Pancreas (tissue), 10 donors: Measurements from ENCODE around the gene UVRAG. TPM values are rescaled to one million over a fixed set of nuclear protein-coding genes. Genes with fewer than 3 reads are reported as not detected.

Experiments used
- ATAC-seq, 4 donors: fragments of 200-7000 bp; cut with Tn5 transposase; one replicate each; pipeline versions ENCODE4 v1.8.0 to v1.9.1; 2020; ENCODE audit warnings: mild to moderate bottlenecking in 4 of 4, moderate library complexity in 4 of 4
- DNase-seq, 6 donors: peaks; one replicate each; pipeline ENCODE4 v3.0.0-alpha.2; 2020
- FAIRE-seq: peaks from 2 replicates; lab custom pipeline; 2012; peaks lifted over from hg19 to GRCh38; lab: Jason Lieb, UNC
- H3K27ac ChIP-seq, 4 donors: fragments of 200-600 bp; sonication (generic); 1 replicate in 3 of 4; 2 replicates in 1 of 4; pipeline versions ENCODE4 v1.5.0 to v1.8.0; 2020
- H3K27me3 ChIP-seq, 4 donors: fragments of 200-600 bp; one replicate each; pipeline ENCODE4 v1.8.0; 2021
- H3K36me3 ChIP-seq, 3 donors: fragments of 200-600 bp; sonication (generic) in 1 of 3; one replicate each; pipeline versions ENCODE4 v1.5.0 to v1.8.0; 2020 to 2021
- H3K4me1 ChIP-seq, 3 donors: fragments of 200-600 bp; one replicate each; pipeline ENCODE4 v1.8.0; 2021
- H3K4me3 ChIP-seq, 4 donors: fragments of 200-600 bp; sonication (generic) in 2 of 4; one replicate each; pipeline versions ENCODE4 v1.5.0 to v1.8.0; 2020 to 2021
- H3K9me3 ChIP-seq, 4 donors: fragments of 200-600 bp; one replicate each; pipeline ENCODE4 v1.8.0; 2021
- CTCF ChIP-seq, 4 donors: fragments of 200-600 bp; sonication (generic) in 3 of 4; IDR thresholded peaks; one replicate each; pipeline versions ENCODE4 v1.5.0 to v1.8.0; 2021; ENCODE audit warnings: antibody characterized with exemption in 4 of 4
- WGBS, 2 donors: extraction: QIAGEN DNeasy Blood & Tissue Kit; methylation state at CpG; one replicate each; pipeline ENCODE4 v1.1.7; 2013; 5-methylcytosine and 5-hydroxymethylcytosine counted together
- intact Hi-C, 3 donors: fragments of 100-400 bp; cut with DNase I; formaldehyde crosslinking; loops; one replicate each; pipeline versions ENCODE4 v1.11.1 to v1.14.2; 2022
- polyA plus RNA-seq, 2 donors: library from polyadenylated mRNA; stranded (reverse); fragments of 200-250 nt; gene quantifications; one replicate each; pipeline ENCODE4 v1.2.3, GENCODE V29; 2013
- total RNA-seq, 6 donors: library from RNA; stranded (reverse); fragmentation: NEBNext Ultra II Directional in 4 of 6; extraction: Animal tissue kit (Norgen Biotek cat#: 25700) in 4 of 6; gene quantifications; one replicate each; pipeline versions ENCODE4 v1.2.1 to v1.2.4, GENCODE V29; 2021 to 2023
- donor health status: healthy with polysubstance abuse.
- donor health status: DM: no; HTN: no; CAD: no; lungs with moderate emphysema.
- donor health status: DM: no; HTN: no; CAD: no.
- donor health status: control.
- donor health status: control.
- donor health status: Bipolar disorder and iron deficiency.
- donor health status: DM: yes; HTN: yes; CAD: no.
- donor health status: DM: no; HTN: no; CAD: no.
- donor health status: DM: no; HTN: no; CAD: no.
- donor health status: DM: yes; HTN: yes; CAD: no.

The UVRAG gene
- total and polyA plus RNA-seq, 8 donors = 3.3 to 17.2 (median 7.6) TPM

- Histone ChIP-seq H3K27me3 (no peaks in the 10 kb centered on the region), H3K27ac (no peak overlapping the region), H3K9me3 (no peaks in the 10 kb centered on the region), H3K4me3 (no peak overlapping the region), H3K4me1 (peaks cover 0 to 33% (median 9%) of the 10 kb centered on the region in 3 donors), H3K36me3 (no peaks in the 10 kb centered on the region)
- no peak for TF ChIP-seq CTCF (IDR thresholded peaks at IDR 0.05)
- DNase-seq (no peak), FAIRE-seq (no peak), ATAC-seq (no peak)
- intact Hi-C loops = no loop called here
- WGBS, 2 donors = 90 to 94% methylated on average over 1 of the region's 1 CpG
Measured at GRCh38 chr11:75945446-75945845, 130.4 kb downstream of the UVRAG start.

GRCh38 chr11:75945947-75946346 is 130.9 kb downstream of the UVRAG start:
- DNase-seq = no peak
- no peak for TF ChIP-seq CTCF (IDR thresholded peaks at IDR 0.05)
- Histone ChIP-seq H3K27me3 (no peaks in the 10 kb centered on the region), H3K27ac (peak overlapping the region in 1 of 4 donors; percentile 26), H3K36me3 (no peaks in the 10 kb centered on the region), H3K4me1 (peaks cover 0 to 33% (median 9%) of the 10 kb centered on the region in 3 donors), H3K4me3 (no peak overlapping the region), H3K9me3 (no peaks in the 10 kb centered on the region)
- no peak for FAIRE-seq
- 70 to 72% methylated on average over 2 of the region's 2 CpGs for WGBS, 2 donors
- no peak for ATAC-seq
- intact Hi-C loops = no loop called here

- no peak for FAIRE-seq
- no peak overlapping the region for H3K4me3 ChIP-seq
Measured at GRCh38 chr11:75946531-75947530, 131.8 kb downstream of the UVRAG start.

GRCh38 chr11:75949023-75949672 is 134.1 kb downstream of the UVRAG start:
- intact Hi-C loops = no loop called here
- DNase-seq = no peak
- no peak for TF ChIP-seq CTCF (IDR thresholded peaks at IDR 0.05)
- no peak for FAIRE-seq
- peaks cover 0 to 27% (median 9%) of the 10 kb centered on the region in 3 donors for H3K4me1 ChIP-seq
- no peak for ATAC-seq
- no peaks in the 10 kb centered on the region for H3K36me3 ChIP-seq
- no peaks in the 10 kb centered on the region for H3K27me3 ChIP-seq
- no peak overlapping the region for H3K27ac ChIP-seq
- no peak overlapping the region for H3K4me3 ChIP-seq
- WGBS, 2 donors = 80 to 84% methylated on average over 6 of the region's 6 CpGs
- H3K9me3 ChIP-seq = no peaks in the 10 kb centered on the region

More at GRCh38 chr11:75946531-75947530, 131.8 kb downstream of the UVRAG start:
- Histone ChIP-seq H3K4me1 (peaks cover 0 to 31% (median 9%) of the 10 kb centered on the region in 3 donors), H3K27ac (peak overlapping the region in 1 of 4 donors; percentile 26), H3K27me3 (no peaks in the 10 kb centered on the region), H3K9me3 (no peaks in the 10 kb centered on the region), H3K36me3 (no peaks in the 10 kb centered on the region)
- DNase-seq (no peak), ATAC-seq (peak; percentile 24 to 74 (median 60))
- no peak for TF ChIP-seq CTCF (IDR thresholded peaks at IDR 0.05)
- 78 to 84% methylated on average over 8 of the region's 8 CpGs for WGBS, 2 donors
- intact Hi-C loops = no loop called here
